GM18520 (cell line): ENCODE data around the gene NFS1.
"Not testable (repeated sequence)": the region's sequence is repeated elsewhere in the genome, so short reads cannot be mapped to it uniquely, and the experiment has no call there.

Experiments
- ATAC-seq: cut with Tn5 transposase; IDR thresholded peaks from one replicate; pipeline ENCODE4 v1.9.1; 2021; ENCODE audit not compliant: unreplicated experiment

Gene NFS1

DNA sequence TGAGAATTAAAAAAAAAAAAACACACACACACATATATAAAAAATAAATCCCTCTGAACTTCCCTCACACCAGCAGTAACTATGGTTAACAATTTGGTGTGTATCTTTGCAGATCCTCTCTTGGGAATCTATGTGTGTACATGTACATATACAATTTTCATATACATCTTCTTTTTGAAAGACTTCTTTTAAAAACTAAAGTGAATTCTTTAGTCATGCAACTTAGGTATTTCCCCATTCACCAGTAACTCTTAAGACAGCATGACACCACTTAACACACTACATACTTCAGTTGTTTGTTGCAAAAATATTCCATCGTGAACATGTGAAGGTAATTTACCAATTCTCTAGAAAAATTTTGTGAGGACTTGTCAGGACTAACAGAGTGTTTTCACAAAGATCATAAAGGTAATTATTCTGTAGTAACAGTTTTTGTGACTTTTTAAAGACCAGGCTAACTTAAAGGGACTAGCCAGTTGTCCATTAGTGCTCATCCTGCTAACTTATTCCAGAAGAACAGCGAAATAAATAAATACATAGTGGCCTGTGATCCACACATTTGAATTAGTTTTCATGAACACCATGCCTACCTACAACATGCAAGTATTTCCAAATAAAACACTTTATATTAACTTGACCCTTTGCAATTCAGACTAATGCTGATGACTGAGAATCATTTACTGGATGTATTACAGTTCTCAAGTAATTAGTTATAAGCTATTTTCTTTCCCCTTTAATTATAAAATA is 30.9 kb upstream of the NFS1 start:
- ATAC-seq = no peak

GRCh38 chr20:35729283-35729807 is 30.2 kb upstream of the NFS1 start:
- ATAC-seq = no peak

DNA sequence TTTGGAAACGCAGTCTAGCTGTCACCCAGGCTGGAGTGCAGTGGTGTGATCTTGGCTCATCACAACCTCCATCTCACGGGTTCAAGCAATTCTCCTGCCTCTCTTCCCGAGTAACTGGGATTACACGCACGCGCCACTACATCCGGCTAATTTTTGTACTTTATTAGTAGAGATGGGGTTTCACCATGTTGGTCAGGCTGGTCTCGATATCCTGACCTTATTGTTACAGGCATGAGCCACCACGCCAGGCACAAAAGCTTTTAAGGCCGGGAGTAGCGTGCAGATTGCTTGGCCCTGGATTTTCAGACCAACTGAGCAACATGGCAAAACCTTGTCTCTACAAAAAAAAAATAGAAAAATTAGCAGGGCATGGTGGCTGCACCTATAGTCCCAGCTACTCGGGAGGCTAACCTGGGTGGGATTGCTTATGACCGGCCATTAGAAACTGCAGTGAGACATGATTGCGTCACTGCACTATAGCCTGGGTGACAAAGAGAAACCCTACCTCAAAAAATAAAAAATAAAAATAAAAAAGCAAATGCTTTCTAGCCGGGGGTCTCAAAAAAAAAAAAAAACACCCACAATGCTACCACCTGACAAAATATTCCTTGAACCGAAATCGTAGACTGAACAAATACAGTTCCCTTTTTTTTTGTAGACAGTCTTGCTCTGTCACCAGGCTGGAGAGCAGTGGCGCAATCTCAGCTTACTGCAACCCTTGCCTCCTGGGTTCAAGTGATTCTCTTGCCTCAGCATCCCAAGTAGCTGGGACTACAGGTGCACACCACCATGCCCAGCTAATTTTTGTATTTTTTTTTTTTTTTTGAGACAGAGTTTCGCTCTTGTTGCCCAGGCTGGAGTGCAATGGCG is 27.9 kb upstream of the NFS1 start:
- no peak for ATAC-seq

DNA sequence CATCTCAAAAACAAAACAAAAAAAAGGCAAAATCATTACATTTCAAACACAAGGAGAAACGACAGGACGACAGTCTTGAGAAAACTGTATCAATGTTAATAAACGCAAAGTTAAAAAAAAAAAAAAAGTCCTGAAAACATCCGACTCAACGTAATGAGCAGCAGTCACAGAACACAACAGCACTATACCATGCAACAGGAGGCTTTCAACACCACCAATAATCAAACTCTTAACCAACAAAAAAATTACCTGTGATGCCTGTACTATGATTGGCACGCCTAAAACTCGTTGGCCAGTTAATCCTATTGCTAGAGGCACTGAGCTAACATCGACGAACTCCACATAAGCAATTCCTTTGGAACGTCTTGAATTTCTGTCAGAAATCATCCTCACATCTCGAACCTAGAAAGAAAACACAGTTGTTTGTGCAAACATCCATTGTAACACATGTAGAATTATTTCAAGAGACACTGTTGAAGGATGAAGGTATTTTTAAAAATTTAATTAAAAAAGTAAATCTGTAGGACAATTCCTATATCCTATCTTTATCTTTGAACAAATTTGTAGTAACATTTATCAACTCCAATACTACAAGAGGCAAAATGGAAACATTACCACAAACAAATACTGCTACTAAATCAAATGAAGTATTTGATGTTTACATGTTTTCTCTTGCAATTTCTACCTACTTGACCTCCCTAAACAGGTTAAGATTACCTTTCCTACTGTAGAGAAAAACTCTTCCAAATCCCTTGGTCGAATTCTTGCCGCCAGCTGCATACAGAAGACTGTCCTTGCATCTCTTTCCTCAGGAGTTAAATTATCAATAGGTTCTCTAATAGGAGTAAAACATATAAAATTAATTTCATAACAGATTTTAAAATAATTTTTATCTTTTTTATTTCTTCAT is 25.4 kb upstream of the NFS1 start:
- no peak for ATAC-seq

DNA sequence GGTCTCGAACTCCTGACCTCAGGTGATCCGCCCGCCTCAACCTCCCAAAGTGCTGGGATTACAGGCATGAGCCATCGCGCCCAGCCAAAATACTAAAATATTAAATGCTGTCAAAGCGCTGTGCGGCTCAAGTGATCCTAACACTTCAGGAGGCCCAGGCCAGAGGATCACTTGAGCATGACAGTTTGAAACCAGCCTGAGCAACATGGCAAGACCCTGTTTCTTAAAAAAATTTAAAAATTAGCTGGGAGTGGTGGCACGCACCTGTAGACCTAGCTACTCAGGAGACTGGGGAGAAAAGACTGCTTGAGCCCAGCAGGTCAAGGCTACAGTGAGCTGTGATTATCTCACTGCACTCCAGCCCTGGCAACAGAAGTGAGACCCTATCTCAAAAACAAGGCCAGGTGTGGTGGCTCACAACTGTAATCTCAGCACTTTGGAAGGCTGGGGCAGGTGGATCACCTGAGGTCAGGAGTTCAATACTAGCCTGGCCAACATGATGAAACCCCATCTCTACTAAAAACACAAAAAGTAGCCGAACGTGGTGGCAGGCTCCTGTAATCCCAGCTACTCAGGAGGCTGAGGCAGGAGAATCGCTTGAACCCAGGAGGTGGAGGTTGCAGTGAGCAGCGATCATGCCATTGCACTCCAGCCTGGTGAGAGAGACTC is 24.6 kb upstream of the NFS1 start:
- not testable (repeated sequence) for ATAC-seq

DNA sequence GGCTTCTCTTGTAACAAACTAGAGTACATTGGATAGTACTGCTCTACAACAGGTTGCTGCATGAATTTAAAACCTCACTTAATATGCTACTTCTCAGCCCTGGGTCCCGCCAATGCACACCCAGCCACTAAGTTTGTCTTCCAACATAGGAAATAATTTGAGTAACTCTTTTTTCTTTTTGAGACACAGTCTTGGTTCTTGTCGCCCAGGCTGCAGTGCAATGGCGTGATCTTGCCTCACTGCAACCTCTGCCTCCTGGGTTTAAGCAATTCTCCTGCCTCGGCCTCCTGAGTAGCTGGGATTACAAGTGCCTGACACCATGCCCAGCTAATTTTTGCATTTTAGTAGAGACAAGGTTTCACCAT is 24.1 kb upstream of the NFS1 start:
- ATAC-seq = not testable (repeated sequence)

DNA sequence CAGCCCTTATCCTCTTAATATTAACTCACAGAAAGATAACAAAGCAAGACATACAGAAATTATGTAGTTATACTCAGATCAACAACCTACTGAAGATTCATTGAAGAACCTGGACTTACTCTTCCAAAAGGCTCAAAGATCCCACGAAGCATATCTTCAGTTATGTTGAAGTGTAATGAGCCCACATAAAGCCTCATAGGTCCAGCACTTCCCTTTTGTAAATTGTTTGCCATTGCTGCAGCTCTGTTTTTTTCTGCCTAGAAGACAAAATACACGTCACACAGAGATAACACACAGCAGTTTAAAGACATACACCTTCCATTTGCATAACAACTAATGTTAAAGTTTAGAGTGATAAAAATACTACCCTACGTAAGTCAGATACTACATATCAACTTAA is 22.5 kb upstream of the NFS1 start:
- no peak for ATAC-seq

GRCh38 chr20:35721219-35721618 is 22.1 kb upstream of the NFS1 start:
- ATAC-seq = no peak

DNA sequence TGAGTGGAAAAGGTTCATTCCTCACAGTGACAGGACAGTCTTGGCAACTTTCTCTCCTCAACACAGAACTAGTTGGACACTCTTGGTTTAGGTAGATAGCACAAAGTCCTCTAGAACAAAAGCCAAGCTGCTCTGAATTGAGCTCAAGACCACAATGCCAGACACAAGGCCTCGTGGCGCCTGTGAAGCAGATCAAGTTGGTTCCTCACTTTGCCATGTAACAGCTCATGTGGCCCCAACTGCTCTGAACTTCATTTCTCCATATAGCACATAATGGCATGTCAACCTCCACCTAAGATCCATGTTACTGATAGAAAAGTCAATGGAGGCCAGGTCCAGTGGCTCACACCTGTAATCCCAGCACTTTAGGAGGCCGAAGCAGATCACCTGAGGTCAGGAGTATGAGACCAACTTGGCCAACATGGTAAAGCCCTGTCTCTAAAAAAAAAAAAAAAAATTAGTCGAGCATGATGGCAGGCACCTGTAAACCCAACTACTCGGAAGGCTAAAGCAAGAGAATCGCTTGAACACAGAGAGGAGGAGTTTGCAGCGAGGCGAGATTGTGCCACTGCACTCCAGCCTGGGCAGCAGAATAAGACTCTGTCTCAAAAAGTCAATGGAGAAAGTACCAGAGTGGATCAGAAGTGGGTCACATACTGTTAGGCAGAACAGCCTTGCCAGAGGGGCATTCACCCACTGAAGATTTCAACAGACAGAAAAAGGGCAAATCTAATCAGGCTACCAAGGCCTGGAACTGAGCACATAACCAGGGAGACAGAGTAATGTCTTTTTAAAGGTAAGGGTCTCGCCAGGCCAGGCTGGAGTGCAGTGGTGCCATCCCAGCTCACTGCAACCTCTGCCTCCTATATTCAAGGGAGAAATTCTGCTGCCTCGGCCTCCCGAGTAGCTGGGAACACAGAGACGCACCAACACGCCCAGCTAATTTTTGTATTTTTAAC is 21.3 kb upstream of the NFS1 start:
- ATAC-seq = no peak

GRCh38 chr20:35719717-35720116 is 20.6 kb upstream of the NFS1 start:
- ATAC-seq = no peak

DNA sequence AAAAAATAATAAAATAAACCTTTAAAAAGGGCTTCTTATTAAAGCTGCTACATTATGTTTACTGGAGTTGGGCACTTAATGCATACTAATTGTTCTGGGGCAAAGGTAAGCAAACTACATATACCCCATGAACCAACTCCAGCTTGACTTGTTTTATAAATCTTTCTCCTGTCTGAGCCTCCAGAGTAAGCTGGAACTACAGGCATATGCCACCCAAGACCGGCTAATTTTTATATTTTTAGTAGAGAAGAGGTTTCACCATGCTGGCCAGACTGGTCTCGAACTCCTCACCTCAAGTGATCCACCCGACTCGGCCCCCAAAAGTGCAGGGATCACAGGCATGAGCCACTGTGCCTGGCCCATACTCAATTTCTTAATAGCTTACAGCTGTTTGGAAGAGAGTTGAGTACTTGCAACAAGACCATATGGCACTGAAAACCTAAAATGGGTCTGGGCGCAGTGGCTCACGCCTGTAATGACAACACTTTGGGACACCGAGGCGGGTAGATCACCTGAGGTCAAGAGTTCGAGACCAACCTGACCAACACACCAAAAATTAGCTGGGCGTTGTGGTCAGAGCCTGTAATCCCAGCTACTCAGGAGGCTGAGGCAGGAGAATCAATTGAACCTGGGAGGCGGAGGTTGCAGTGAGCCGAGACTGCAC is 20.0 kb upstream of the NFS1 start:
- ATAC-seq = no peak

DNA sequence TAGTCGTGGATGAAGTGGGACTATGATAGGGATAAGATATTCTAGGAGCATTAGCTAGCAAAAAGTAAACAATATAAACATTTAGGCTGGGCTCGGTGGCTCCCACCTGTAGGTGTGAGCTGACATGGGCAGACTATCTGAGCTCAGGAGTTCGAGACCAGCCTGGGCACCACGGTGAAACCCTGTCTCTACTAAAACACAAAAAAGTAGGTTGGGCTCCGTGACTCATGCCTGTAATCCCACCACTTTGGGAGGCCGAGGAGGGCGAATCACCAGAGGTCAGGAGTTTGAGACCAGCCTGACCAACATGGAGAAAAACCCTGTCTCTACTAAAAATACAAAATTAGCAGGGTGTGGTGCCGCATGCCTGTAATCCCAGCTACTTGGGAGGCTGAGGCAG is 19.2 kb upstream of the NFS1 start:
- ATAC-seq = not testable (repeated sequence)

DNA sequence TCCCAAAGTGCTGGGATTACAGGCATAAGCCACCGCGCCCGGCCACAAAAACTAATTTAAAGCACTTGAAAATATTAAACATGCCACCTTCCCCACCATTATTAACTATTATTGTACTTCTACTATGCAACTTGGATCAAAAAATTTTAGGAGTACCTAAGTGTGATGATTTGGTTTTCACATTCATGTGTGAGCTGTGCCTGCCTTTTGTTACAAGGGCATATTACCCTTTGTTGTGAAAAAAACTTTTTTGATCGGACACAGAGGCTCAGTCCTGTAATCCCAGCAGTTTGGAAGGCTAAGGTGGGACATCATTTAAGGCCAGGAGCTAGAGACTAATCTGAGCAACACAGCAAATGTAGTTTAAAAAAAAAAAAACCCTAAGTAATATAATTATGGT is 17.2 kb upstream of the NFS1 start:
- no peak for ATAC-seq

GRCh38 chr20:35715652-35716051 is 16.5 kb upstream of the NFS1 start:
- no peak for ATAC-seq

DNA sequence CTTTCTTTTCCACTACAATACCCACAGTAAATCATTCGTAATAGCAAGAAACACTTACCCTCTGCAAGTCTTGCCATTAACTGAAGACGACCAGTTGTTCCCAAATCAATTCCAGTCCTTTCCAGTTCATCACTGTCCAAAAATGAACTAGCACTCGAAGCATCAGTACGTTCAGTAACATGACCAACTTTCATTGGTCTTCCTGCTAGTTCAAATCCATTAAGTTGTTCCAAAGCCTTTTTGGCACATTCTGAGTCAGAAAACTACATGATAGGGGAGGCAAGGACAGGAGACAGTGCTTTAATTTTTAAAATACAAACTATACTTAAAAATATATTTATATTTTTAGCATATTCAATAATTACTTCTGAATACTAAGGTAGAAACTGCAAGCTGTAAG is 15.0 kb upstream of the NFS1 start:
- no peak for ATAC-seq

- not testable (repeated sequence) for ATAC-seq
These were observed 14.0 kb upstream of the NFS1 start for GRCh38 chr20:35713120-35713519.

DNA sequence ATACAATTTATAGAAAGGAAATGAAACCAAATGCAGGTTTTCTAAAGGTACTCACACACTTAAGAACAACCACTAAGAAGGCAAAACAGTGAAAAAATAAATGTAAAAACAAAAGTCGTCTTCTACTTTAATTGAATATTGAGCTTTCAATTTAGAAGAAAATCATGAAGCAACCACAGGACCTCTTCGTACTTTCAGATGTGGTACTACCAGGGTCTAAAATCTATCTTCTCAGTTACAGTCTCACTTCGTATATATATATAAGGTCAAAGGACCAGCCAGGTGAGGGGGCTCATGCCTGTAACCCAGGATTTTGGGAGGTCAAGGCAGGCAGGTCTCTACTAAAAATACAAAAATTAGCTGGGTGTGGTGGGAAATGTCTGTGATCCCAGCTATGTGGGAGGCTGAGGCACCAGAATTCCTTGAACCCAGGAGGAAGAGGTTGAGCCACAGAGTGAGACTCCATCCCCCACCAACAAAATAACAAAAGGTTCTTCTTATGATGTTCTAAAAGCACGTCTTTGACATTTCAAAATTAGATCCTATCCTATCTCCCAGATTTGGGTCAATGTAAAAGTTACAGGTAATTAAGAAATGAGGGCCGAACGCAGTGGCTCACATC is 12.5 kb upstream of the NFS1 start:
- ATAC-seq = no peak

DNA sequence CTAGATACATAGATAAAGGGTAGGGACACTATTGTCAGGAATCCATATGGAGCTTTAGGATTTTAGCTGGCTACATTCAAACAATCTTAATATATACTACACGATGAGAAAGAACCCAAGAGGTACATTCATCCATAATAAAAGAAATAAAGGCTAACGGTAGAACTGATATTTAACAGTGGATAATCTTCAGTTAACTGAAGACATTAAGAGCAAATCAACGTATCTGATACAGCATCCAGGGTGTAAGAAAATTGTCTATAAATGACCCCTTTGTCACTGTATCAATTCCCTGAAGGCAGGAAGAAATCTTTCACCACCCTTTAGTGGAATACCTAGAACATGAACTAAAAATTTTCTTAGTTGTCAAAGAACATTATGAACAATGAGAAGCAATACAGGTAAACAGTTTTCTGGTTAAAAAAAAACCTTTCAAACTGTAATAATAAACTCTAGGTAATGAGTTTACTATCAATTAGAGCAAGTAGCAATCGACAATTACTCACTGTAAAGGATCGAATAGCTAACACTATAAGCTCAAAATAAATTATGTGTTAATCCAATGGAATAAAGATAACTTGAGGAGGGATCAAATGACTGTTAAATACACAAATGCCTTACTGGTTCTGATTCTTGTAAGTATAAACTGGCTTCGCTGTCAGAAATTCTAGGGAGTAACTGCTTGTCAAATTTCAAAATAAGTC is 11.9 kb upstream of the NFS1 start:
- ATAC-seq = no peak
